Fibroblast of lung (primary cell): ENCODE measurements around the gene HLF.

Source experiments
- CTCF ChIP-seq, 2 donors: IDR thresholded peaks in 1 of 2; conservative IDR thresholded peaks in 1 of 2; 1 replicate in 1 of 2; 2 replicates in 1 of 2; pipeline ENCODE4 v1.5.1; 2011 to 2012; ENCODE audit warnings: low read length in 2 of 2, control low read depth in 1 of 2, inconsistent platforms in 1 of 2, low read depth in 1 of 2, mild to moderate bottlenecking in 1 of 2
- EZH2 ChIP-seq: IDR thresholded peaks from 2 replicates; pipeline ENCODE4 v1.5.1; 2012; ENCODE audit warnings: low read length, control low read depth, mild to moderate bottlenecking; ENCODE audit errors: missing control alignments

GRCh38 chr17:55274355-55275255, 9.8 kb downstream of the HLF start:
- TF ChIP-seq CTCF (conservative IDR thresholded peaks at IDR 0.05 in 1 of 2, IDR thresholded peaks at IDR 0.05 in 1 of 2; ENCODE audit: low read depth in 1 of 2, low read length in 2 of 2) = no peak
- TF ChIP-seq EZH2 = no peak
